Stimulated activated CD8-positive, alpha-beta memory T cell treated with anti-CD3 and anti-CD28 coated beads, Interleukin-12 subunit alpha, Interleukin-12 subunit beta, amount 100 ng/mL, for 1 hour (primary cell): ENCODE data around the gene GTPBP1.

ENCODE experiments used
- DNase-seq: peaks from one replicate; pipeline ENCODE4 v3.0.0-alpha.2; 2020; ENCODE audit warnings: low read depth

GTPBP1 gene

GRCh38 chr22:38727123-38727522 is 21.4 kb downstream of the GTPBP1 start:
- no peak for DNase-seq

GRCh38 chr22:38727530-38728451 is 22.0 kb downstream of the GTPBP1 start:
- DNase-seq: no peak

- DNase-seq: no peak
Observed at GRCh38 chr22:38728871-38729796, 23.4 kb downstream of the GTPBP1 start.

GRCh38 chr22:38729946-38730345 is 24.2 kb downstream of the GTPBP1 start:
- DNase-seq: no peak

GRCh38 chr22:38730411-38730871 is 24.7 kb downstream of the GTPBP1 start:
- DNase-seq: no peak

- no peak for DNase-seq
Observed at GRCh38 chr22:38731703-38732161, 26.0 kb downstream of the GTPBP1 start.

GRCh38 chr22:38732251-38732815 is 26.6 kb downstream of the GTPBP1 start:
- no peak for DNase-seq

- peak; percentile 27 for DNase-seq
Observed at GRCh38 chr22:38733329-38733723, 27.6 kb downstream of the GTPBP1 start.

GRCh38 chr22:38733724-38734381 is 28.1 kb downstream of the GTPBP1 start:
- no peak for DNase-seq

- DNase-seq: no peak
Observed at GRCh38 chr22:38734421-38735100, 28.8 kb downstream of the GTPBP1 start.

GRCh38 chr22:38735126-38735464 is 29.4 kb downstream of the GTPBP1 start:
- DNase-seq: no peak

GRCh38 chr22:38735465-38736256 is 29.9 kb downstream of the GTPBP1 start:
- DNase-seq: no peak

- DNase-seq: no peak
Observed at GRCh38 chr22:38736257-38736570, 30.5 kb downstream of the GTPBP1 start.

- no peak for DNase-seq
Observed at GRCh38 chr22:38737302-38738060, 31.7 kb downstream of the GTPBP1 start.

- DNase-seq: no peak
Observed at GRCh38 chr22:38738475-38739070, 32.8 kb downstream of the GTPBP1 start.

GRCh38 chr22:38739300-38740055 is 33.7 kb downstream of the GTPBP1 start:
- no peak for DNase-seq

GRCh38 chr22:38740116-38740723 is 34.5 kb downstream of the GTPBP1 start:
- no peak for DNase-seq

GRCh38 chr22:38740754-38741153 is 35.0 kb downstream of the GTPBP1 start:
- DNase-seq: no peak
